Smooth muscle cell (in vitro differentiated cells): ENCODE results near the gene SCGB3A1. TPM values are rescaled to one million over a fixed set of nuclear protein-coding genes. Genes with fewer than 3 reads are reported as not detected.

Source experiments
- DNase-seq: peaks from one replicate; lab custom pipeline; 2025; ENCODE audit not compliant: unreplicated experiment; lab: John Stamatoyannopoulos, UW
- H2AFZ ChIP-seq: fragments of 200-600 bp; sonication (generic); 2 replicates; pipeline ENCODE4 v1.6.0; 2016; ENCODE audit warnings: antibody characterized with exemption, low read depth, mild to moderate bottlenecking
- H3F3A ChIP-seq: fragments of 200-600 bp; sonication (generic); 2 replicates; pipeline ENCODE4 v1.6.0; 2017; ENCODE audit warnings: antibody characterized with exemption, low read depth
- H3K27ac ChIP-seq: fragments of 200-600 bp; sonication (generic); 2 replicates; pipeline ENCODE4 v1.5.1; 2016; ENCODE audit warnings: low read depth, mild to moderate bottlenecking
- H3K27me3 ChIP-seq: fragments of 200-600 bp; sonication (generic); 2 replicates; pipeline ENCODE4 v1.6.1; 2016; ENCODE audit warnings: low read depth, mild to moderate bottlenecking
- H3K36me3 ChIP-seq: fragments of 200-600 bp; sonication (generic); 2 replicates; pipeline ENCODE4 v1.5.1; 2016; ENCODE audit warnings: low read depth
- H3K4me1 ChIP-seq: fragments of 200-600 bp; sonication (generic); 2 replicates; pipeline ENCODE4 v1.5.1; 2016; ENCODE audit warnings: low read depth
- H3K4me2 ChIP-seq: fragments of 200-600 bp; sonication (generic); 2 replicates; pipeline ENCODE4 v1.6.0; 2016; ENCODE audit warnings: mild to moderate bottlenecking
- H3K4me3 ChIP-seq: fragments of 200-600 bp; sonication (generic); 2 replicates; pipeline ENCODE4 v1.5.1; 2016; ENCODE audit warnings: mild to moderate bottlenecking
- H3K79me2 ChIP-seq: fragments of 200-600 bp; sonication (generic); 2 replicates; pipeline ENCODE4 v1.6.0; 2016; ENCODE audit warnings: low read depth, mild to moderate bottlenecking
- H3K9ac ChIP-seq: fragments of 200-600 bp; sonication (generic); 2 replicates; pipeline ENCODE4 v1.6.0; 2016; ENCODE audit warnings: low read depth
- H3K9me3 ChIP-seq: fragments of 200-600 bp; sonication (generic); replicated peaks from 2 replicates; pipeline ENCODE4 v1.5.1; 2016; ENCODE audit warnings: low read depth
- H4K20me1 ChIP-seq: fragments of 200-600 bp; sonication (generic); 2 replicates; pipeline ENCODE4 v1.6.0; 2016; ENCODE audit warnings: low read depth
- CTCF ChIP-seq: fragments of 200-600 bp; sonication (generic); IDR thresholded peaks from 2 replicates; pipeline ENCODE4 v1.5.1; 2017; ENCODE audit warnings: borderline replicate concordance, mild to moderate bottlenecking, antibody characterized with exemption; ENCODE audit not compliant: insufficient read depth, poor library complexity, severe bottlenecking
- WGBS: methylation state at CpG from one replicate; pipeline ENCODE4 v1.1.7; 2016; ENCODE audit warnings: low lambda C conversion rate; 5-methylcytosine and 5-hydroxymethylcytosine counted together
- polyA plus RNA-seq: library from polyadenylated mRNA; unstranded; fragments of >200 nt; fragmentation: Nextera tagmentation; extraction: Ambion mirVana; gene quantifications from 2 replicates; pipeline ENCODE4 v1.2.1, GENCODE V29; 2016
- total RNA-seq: library from RNA; depleted of rRNA; stranded (reverse); fragments of >200 nt; gene quantifications from 2 replicates; pipeline ENCODE4 v1.2.3, GENCODE V29; 2014

The SCGB3A1 gene
- total and polyA plus RNA-seq, 2 experiments from 2014 or later = not detected

- no peaks in the 10 kb centered on the region for H3K79me2 ChIP-seq
- no peaks in the 10 kb centered on the region for H3F3A ChIP-seq
- H2AFZ ChIP-seq = no peak overlapping the region
- no peak overlapping the region for H3K4me3 ChIP-seq
- H3K36me3 ChIP-seq = no peaks in the 10 kb centered on the region
- H3K4me1 ChIP-seq = no peaks in the 10 kb centered on the region
- no peak for DNase-seq
- WGBS = 73% methylated on average over 3 of the region's 3 CpGs
- TF ChIP-seq CTCF = no peak
- no peaks in the 10 kb centered on the region for H4K20me1 ChIP-seq
- no peak overlapping the region for H3K27ac ChIP-seq
- no peak overlapping the region for H3K4me2 ChIP-seq
- peaks cover 9% of the 10 kb centered on the region for H3K27me3 ChIP-seq
- H3K9ac ChIP-seq = no peak overlapping the region
- no peaks in the 10 kb centered on the region for H3K9me3 ChIP-seq
These were observed 48.0 kb upstream of the SCGB3A1 start for GRCh38 chr5:180639287-180639686.

- no peak for TF ChIP-seq CTCF
- no peak overlapping the region for H3K4me2 ChIP-seq
- no peak for DNase-seq
- WGBS = 85% methylated on average over 20 of the region's 20 CpGs
- H3K9me3 ChIP-seq = no peaks in the 10 kb centered on the region
- H3K36me3 ChIP-seq = no peaks in the 10 kb centered on the region
- no peak overlapping the region for H3K9ac ChIP-seq
- no peak overlapping the region for H3K4me3 ChIP-seq
- H2AFZ ChIP-seq = no peak overlapping the region
- H3K27ac ChIP-seq = no peak overlapping the region
- H3K27me3 ChIP-seq = no peaks in the 10 kb centered on the region
- no peaks in the 10 kb centered on the region for H3K79me2 ChIP-seq
- H4K20me1 ChIP-seq = no peaks in the 10 kb centered on the region
- no peaks in the 10 kb centered on the region for H3F3A ChIP-seq
- no peaks in the 10 kb centered on the region for H3K4me1 ChIP-seq
These were observed 46.8 kb upstream of the SCGB3A1 start for GRCh38 chr5:180637962-180638680.

- Histone ChIP-seq H3K4me1 (no peaks in the 10 kb centered on the region), H3K4me2 (no peak overlapping the region), H3K36me3 (no peaks in the 10 kb centered on the region), H2AFZ (no peak overlapping the region), H3K9ac (no peak overlapping the region), H3K27ac (no peak overlapping the region), H3K4me3 (no peak overlapping the region), H3K79me2 (no peaks in the 10 kb centered on the region), H4K20me1 (no peaks in the 10 kb centered on the region), H3K9me3 (no peaks in the 10 kb centered on the region), H3K27me3 (no peaks in the 10 kb centered on the region), H3F3A (no peaks in the 10 kb centered on the region)
- no peak for DNase-seq
- 70% methylated on average over 15 of the region's 18 CpGs for WGBS
- TF ChIP-seq CTCF = no peak
These were observed 45.2 kb upstream of the SCGB3A1 start for GRCh38 chr5:180636403-180637075.
